Stimulated activated CD8-positive, alpha-beta memory T cell treated with anti-CD3 and anti-CD28 coated beads, Interleukin-4, amount 100 ng/mL, for 48 hours (primary cell): ENCODE data around the gene NHERF2.
A peak's percentile ranks its signal among the peaks of the same experiment; 100 is the strongest.
"Not testable (repeated sequence)": the region's sequence is repeated elsewhere in the genome, so short reads cannot be mapped to it uniquely, and the experiment has no call there.

ENCODE experiments used
- DNase-seq: peaks from one replicate; pipeline ENCODE4 v3.0.0-alpha.2; 2020

Gene NHERF2

DNA sequence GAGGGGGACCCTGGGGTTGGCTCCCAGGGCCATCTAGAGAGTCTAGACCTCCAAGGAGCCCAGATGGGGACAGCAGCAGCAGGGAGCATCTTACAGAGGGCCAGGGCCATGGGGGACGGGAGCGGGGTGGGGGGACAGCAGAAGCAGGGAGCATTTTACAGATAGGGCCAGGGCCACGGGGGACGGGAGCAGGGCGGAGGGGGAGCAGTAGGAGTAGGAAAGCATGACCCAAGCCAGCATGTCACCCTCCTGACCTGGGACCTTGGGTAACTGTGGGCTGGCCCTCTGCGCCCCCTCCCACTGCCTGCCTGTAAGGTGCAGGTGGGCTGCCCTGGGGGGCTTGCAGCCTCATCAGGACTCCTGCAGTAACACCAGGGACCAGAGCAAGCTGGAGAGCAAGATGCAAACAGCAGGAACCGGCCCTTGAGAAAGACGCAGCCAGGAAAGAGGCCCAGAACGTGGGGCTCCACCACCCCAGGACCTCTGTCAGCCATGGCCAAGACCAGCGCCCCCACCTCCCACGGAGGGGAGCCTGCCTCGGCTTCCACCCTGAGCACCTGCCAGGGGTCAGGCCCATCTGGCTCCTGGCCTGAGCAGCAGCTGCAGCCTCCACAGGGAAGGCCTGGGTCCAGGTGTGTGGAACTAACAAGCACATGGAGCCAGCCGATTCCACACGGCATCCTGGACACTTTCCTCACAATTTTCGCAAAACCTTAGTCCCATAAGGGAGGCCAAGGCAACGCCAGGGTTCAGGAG is 19.4 kb upstream of the NHERF2 start:
- no peak for DNase-seq

DNA sequence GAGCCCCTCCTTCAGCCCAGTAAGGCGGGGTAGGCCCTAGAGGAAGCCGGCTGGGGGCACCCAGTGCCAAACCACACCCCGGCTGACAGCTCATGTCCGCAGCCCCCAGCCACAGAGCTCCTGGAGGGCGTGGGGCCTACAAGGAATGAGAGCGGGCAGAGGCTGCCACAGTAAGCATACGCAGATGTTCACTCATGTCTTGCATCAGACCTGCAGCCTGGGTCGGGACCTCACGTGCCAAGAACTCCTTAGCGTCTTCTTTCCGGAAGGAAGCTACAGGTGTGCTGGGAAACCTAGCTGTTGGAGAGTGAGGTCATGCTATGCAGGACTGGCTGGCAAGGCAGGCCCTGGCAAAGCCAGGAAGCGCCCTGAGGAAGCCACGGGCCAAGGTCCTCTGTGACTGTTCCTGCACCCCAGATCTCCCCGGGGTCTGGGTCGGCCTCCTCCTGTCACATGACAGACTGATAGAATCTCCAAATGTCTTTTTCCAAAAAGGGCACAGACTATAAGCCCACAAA is 18.6 kb upstream of the NHERF2 start:
- peak; percentile 67 for DNase-seq

DNA sequence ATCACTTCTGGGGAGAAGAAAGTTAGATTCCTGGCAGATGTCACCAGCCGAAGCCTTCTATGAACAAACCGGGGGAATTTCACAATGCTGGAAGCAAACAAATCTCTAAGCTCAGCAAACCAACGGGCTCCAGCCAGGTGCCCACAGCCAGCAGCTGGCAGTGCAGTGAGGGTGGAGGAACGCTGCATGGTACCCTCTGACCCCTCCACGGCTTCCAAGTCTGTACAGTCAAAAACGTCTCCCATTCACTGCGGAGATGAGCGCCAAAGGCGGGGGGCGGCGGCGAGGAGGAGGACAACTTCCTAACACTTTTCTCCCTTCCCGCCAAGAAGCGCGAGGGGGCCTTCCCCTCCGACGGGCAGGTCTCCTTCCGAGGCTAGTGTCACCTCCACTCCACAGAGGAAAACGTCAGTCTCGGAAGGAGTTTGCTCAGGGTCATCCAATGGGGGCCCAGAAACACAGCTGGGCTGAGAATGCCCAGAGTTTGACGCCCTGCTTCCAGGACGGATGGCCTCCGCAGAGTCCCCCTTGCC is 18.0 kb upstream of the NHERF2 start:
- DNase-seq, result peak; percentile 64

DNA sequence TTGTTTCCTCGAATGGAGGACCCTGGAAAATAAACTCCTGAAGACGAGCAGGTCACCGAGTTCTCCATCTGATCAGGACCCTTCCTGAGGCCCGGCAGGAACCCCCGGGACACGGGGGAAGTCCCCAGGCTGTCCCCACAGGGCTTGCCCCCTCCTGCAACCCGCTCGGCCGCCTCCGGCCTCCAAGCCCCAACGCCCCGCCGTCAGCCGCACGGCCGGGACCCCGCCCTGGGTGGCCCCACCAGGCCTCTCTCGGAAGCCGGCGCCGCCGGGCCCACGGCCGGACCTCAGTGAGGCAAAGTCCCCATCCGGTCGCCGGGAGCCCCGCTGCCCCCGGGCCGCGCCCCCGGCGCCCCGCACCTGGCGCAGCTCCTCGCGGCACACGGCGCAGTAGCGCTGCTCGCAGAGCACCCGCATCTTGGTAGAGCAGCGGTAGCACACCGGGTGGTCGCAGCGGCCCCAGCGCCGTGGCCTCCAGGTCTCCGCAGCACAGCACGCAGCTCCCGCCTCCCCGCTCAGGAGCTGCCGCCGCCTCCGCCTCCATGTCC is 17.5 kb upstream of the NHERF2 start:
- DNase-seq, result no peak

GRCh38 chr16:2009791-2010510 is 16.8 kb upstream of the NHERF2 start, which contains the start of gene ZNF598:
Gene ZNF598 (minus strand): TSS chr16:2009821.
- peak; percentile 83 for DNase-seq

- DNase-seq, result not testable (repeated sequence)
Measured at GRCh38 chr16:2011726-2012125, 15.0 kb upstream of the NHERF2 start.

DNA sequence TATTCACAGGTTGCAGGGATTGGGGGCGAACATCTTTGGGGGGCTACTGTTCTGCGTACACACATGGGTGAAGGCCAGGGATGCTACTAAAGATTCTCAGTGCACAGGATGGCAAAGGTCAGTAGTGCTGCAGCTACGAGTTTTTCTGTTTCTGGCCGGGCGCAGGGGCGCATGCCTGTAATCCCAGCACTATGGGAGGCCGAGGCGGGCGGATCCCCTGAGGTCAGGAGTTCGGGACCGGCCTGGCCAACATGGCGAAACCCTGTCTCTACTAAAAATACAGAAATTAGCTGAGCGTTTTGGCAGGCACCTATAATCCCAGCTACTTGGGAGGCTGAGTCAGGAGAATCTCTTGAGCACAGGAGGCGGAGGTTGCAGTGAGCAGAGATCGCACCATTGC is 13.2 kb upstream of the NHERF2 start:
- DNase-seq, result no peak

- no peak for DNase-seq
Measured at GRCh38 chr16:2015117-2015946, 11.4 kb upstream of the NHERF2 start.

GRCh38 chr16:2015947-2016208 is 10.8 kb upstream of the NHERF2 start:
- no peak for DNase-seq

DNA sequence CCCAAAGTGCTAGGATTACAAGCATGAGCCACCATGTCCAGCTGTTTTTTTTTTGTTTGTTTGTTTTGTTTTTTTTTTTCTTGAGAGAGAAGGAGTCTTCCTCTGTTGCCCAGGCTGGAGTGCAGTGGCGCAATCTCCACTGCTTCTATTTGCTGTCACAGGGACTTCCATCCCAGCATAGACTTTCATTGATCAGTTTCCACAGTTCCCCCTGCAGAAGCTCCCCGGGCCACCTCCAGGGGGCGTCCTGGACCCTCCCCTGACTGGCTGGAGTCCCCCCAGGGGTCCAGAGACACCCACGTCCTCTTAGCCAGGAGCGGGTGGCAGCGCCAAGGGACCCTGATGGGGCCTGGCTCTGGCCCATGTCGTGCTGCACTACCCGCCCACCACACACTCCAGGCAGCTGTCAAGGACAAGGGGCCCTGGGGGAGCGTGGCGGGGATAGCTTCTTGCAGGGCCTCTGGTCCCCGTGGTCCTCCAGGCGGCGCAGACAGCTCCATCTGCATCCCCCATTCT is 10.2 kb upstream of the NHERF2 start:
- DNase-seq, result peak; percentile 61

DNA sequence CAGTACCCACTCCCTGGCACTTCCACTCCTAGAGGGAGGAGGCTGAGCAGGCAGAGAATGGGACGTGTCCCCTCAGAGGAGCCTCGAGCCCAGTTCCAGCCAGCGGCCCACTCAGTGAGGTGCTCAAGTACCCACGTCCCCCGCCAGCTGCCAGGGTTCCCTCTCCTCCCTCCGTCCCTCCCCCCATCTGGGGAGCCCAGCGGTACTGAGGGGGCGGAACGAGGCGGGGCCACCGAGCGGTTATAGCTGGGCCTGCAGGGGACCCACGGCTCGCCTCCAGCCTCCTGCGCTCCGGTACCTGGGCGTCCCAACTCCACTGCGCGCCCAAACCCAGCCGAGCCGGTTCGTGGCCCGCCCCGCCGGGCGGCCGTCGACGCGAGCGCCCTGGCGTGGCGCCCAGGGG is 7.2 kb upstream of the NHERF2 start, which contains the start of gene NPW:
Gene NPW, plus strand, starts transcription at position 268 of the 403 bp plus-strand sequence.
- peak; percentile 67 for DNase-seq

DNA sequence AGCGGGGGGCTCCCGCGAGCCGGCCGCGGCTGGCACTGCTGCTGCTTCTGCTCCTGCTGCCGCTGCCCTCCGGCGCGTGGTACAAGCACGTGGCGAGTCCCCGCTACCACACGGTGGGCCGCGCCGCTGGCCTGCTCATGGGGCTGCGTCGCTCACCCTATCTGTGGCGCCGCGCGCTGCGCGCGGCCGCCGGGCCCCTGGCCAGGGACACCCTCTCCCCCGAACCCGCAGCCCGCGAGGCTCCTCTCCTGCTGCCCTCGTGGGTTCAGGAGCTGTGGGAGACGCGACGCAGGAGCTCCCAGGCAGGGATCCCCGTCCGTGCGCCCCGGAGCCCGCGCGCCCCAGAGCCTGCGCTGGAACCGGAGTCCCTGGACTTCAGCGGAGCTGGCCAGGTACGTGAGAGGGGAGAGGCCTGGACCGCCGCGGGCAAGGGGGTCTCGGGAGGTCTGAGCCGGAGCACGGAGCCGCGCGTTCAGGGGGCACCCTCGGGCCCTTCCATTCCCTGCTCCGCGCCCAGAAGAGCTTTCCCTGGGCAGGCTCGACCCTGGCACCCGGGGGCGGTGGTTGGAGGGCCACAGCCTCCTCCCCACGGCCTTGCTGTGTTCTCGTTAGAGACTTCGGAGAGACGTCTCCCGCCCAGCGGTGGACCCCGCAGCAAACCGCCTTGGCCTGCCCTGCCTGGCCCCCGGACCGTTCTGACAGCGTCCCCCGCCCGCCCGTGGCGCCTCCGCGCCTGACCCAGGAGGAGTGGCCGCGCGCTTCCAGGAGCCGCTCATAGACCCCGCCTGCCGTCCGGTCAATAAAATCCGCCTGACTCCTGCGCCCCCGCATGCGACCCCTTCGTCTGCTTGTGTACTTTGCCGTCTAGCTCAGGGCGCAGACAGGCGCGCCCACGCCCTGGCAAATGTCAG is 6.5 kb upstream of the NHERF2 start:
- DNase-seq, result no peak

- DNase-seq, result peak; percentile 57
Measured at GRCh38 chr16:2022723-2023091, 4.0 kb upstream of the NHERF2 start.

GRCh38 chr16:2023092-2024031 is 3.3 kb upstream of the NHERF2 start:
- DNase-seq, result peak; percentile 99

GRCh38 chr16:2024032-2024420 is 2.7 kb upstream of the NHERF2 start:
- DNase-seq, result no peak

- DNase-seq, result no peak
Measured at GRCh38 chr16:2025251-2025650, 1.5 kb upstream of the NHERF2 start.

GRCh38 chr16:2025878-2026460 is 733 bp upstream of the NHERF2 start:
- no peak for DNase-seq

DNA sequence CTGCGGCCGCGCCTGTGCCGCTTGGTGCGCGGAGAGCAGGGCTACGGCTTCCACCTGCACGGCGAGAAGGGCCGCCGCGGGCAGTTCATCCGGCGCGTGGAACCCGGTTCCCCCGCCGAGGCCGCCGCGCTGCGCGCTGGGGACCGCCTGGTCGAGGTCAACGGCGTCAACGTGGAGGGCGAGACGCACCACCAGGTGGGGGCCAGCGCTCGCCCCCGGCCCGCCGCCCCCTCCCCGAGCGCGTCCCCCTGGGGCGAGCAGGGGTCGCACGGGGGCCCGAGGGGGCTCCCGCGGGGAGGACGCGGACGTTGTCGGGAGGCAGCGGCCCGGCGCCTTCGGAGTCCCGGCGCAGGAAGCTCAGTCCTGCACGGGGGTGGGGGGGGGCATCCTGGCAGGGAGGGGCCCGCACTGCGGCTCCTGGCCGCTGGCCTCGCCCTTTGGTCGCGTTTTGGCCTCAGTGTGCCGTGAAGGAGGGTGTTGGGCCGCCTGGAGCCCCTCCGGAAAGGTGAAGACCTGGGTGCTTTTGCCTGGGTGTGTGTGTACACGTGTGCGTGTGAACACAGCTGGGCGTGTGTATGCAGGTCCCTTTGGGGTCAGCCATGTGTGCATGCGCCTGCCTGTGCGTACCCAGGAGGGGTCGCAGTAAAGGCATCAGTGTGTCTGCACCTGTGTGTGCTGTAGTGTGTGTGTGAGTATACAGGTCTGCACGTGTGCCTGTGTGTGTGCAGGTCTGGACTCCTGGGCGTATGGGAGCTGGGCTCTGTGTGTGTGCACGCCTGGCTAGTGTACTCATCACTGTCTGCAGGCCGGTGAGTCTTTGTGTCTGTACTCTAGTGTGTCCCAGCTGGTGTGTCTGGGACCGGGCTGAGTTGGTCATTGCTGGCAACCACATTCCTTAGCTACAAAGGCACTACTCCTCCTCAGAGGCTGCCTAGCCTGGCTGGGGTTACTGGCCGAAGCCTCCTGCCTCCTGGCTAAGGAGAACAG is 615 bp downstream of the NHERF2 start:
- DNase-seq, result no peak

- DNase-seq, result no peak
Measured at GRCh38 chr16:2028146-2028545, 1.4 kb downstream of the NHERF2 start.
